Fibroblast of villous mesenchyme (primary cell): Measurements from ENCODE around the gene TRPM2. TPM values are rescaled to one million over a fixed set of nuclear protein-coding genes. Genes with fewer than 3 reads are reported as not detected.

Source experiments
- DNase-seq: peaks from one replicate; pipeline ENCODE4 v3.0.0-alpha.2; 2010; ENCODE audit warnings: low read depth
- H3K4me3 ChIP-seq: 2 replicates; pipeline ENCODE4 v1.5.1; 2011; ENCODE audit warnings: low read depth, mild to moderate bottlenecking, low read length
- CTCF ChIP-seq: IDR thresholded peaks from 2 replicates; pipeline ENCODE4 v1.5.1; 2012; ENCODE audit warnings: low read depth, mild to moderate bottlenecking, low read length; ENCODE audit not compliant: insufficient read depth
- total RNA-seq: library from RNA; depleted of rRNA; stranded (reverse); fragments of >200 nt; gene quantifications from 2 replicates; pipeline ENCODE4 v1.2.3, GENCODE V29; 2012

The TRPM2 gene
- total RNA-seq, 1 donor, result under 0.01 TPM

DNA sequence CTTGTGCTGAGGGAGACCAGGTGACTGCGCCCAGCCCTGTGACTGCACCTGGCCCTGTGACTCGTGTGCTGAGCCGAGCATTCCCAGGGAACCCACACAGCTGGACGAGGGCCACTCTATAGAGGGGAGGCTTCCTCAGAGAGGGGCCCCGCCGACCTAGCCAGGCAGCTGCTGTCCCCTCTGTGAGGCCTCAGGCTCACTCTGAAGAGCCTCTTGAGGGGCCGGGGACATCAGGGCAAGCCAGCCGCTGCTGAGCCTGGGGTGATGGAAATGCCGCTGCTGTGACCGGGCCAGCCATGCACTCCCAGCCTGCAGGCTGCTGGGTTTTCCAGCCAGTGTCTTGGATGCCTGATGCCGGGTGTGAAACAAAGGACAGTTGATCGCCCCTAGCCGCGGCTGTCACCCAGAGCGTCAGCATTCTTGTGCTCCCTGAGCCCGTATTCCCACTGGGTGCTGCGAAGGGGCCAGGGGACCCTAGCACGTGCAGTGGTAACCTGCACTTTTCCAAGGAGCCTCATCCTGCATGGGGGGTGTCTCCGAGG, 36.1 kb upstream of the TRPM2 start:
- DNase-seq, result no peak
- TF ChIP-seq CTCF, result no peak
- no peak overlapping the region for H3K4me3 ChIP-seq

DNA sequence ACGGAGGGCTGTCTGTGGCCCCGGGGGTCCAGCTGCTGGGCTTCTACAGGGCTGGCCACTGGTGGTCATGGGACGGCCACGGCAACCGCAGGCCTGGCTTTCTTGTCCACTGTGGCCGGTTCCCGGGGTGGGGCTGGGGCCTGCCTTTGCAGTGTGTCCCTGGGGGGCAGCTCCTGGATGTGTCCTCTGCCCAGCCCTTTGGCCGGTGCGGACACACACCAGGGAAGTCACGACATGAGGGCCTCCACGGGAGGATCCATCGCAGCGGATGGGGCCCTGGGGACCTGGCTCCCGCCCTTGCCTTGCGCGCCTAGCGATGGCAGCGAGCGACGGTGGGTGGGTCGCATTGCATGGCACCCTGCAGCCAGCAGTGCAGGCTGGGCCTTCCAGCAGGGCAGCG, 35.5 kb upstream of the TRPM2 start:
- H3K4me3 ChIP-seq, result no peak overlapping the region
- no peak for DNase-seq
- no peak for TF ChIP-seq CTCF

DNA sequence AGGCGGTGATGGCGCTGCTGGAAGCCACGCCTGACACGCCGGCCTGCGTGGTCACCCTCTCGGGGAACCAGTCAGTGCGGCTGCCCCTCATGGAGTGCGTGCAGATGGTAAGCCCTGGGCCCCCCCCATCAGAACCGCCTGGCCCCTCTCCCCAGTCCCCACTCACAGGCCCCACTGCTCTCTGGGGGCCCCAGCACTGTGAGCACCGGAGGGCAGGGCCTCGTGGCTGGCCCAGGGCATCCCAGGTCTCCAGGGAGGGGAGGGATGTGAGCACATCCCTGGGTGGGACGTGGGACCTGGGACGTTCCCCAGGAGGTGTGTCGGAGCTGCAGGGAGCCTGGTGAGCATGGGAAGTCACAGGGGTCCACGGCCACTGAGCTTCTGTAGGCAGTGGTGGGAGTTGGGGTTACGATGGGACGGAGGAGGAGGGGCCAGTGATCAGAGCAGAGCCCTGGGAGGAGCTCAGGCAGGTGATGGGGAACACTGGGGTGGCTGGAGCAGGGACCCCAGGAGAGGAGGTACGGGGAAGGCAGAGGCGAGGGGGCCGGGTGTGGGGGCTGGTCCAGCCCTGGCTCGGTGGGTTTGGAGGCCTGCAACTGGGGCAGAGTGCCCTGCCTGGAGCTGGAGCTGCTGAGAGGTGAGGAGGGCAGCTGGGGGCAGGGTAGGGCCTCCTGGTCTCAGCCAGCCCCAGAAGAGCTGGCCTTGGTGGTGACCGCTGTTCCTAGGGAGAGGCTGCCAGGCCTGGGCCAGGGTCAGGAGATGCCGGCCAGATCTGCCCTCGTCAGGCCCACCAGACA, 34.7 kb upstream of the TRPM2 start:
- H3K4me3 ChIP-seq, result no peak overlapping the region
- TF ChIP-seq CTCF, result no peak
- no peak for DNase-seq

DNA sequence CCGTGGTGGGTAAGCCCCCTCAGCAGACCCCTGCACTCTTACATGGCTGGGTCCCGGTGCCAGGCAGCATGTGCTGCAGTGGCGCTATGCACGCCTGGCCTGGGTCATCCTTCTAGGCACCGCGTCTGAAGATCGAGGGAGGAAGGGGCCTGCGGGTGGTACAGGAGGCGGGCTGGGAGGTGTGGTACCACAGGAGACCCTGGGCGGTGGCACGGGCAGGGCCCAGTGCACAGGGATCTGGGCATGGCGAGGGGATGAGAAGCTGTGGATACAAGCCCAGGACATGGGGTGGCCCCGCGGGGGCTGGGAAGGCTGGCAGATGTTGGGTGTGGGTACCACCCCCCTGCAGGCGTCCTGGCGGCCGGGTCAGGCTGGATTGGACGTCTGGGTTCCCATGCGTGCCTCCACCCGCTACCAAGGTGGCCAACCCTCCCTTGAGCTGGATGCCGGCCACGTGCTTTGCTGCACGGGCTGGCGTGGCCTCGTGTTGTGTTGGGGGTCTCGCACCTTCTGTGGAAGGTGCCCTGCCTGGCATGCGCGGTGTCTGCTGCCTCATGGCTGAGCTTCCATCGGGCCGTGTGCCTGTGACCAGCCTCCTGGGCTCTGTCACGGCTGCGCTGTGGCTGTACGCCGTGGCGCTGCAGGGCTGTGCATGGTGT, 33.9 kb upstream of the TRPM2 start:
- H3K4me3 ChIP-seq, result no peak overlapping the region
- DNase-seq, result no peak
- TF ChIP-seq CTCF, result no peak

- TF ChIP-seq CTCF, result no peak
- H3K4me3 ChIP-seq, result no peak overlapping the region
- no peak for DNase-seq
Observed at GRCh38 chr21:44320847-44321246, 32.6 kb upstream of the TRPM2 start.

DNA sequence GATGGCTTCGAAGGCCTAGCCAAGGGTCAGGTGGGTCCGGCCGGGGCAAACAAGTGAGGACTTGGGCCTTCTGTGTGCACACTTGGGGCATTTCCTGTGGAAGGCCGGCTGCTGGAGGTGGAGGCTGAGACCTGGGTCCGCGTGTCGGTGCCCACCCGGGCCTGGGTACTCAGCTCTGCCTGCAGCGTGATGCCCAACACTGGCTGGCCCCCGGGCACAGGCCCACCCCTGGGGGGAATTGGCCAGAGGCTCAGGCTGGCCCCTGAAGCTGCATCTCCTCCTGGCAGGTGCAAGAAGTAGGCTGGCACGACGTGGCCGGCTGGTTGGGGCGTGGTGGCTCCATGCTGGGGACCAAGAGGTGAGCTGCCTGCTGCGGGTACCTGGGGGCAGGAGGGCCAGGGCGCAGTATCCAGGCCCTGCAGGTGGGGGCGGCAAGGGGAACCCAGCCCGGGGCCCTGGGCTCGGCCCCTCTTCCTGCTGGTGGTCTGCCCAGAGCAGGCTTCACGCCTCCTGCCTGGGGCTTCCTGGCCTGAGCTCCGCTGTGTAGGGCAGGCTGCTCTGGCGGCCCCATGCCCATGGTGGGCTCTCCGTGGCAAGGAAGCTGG, 31.5 kb upstream of the TRPM2 start:
- no peak for DNase-seq
- H3K4me3 ChIP-seq, result no peak overlapping the region
- TF ChIP-seq CTCF, result no peak
